Lower lobe of right lung (tissue), 2 donors: ENCODE results near the gene PDGFC. TPM values are rescaled to one million over a fixed set of nuclear protein-coding genes. Genes with fewer than 3 reads are reported as not detected.
A peak's percentile ranks its signal among the peaks of the same experiment; 100 is the strongest.

Source experiments
- ATAC-seq, 2 donors: fragments of 200-7000 bp; cut with Tn5 transposase; one replicate each; pipeline ENCODE4 v1.9.1; 2020 to 2022; ENCODE audit warnings: mild to moderate bottlenecking in 2 of 2, moderate library complexity in 2 of 2
- DNase-seq: peaks from one replicate; pipeline ENCODE4 v3.0.0-alpha.2; 2020
- H3K27ac ChIP-seq: fragments of 200-600 bp; one replicate; pipeline ENCODE4 v1.8.0; 2022
- H3K27me3 ChIP-seq: fragments of 200-600 bp; one replicate; pipeline ENCODE4 v1.8.0; 2022; ENCODE audit warnings: low read depth
- H3K36me3 ChIP-seq: fragments of 200-600 bp; one replicate; pipeline ENCODE4 v1.8.0; 2022; ENCODE audit warnings: mild to moderate bottlenecking
- H3K4me1 ChIP-seq: fragments of 200-600 bp; one replicate; pipeline ENCODE4 v1.8.0; 2022
- H3K4me3 ChIP-seq: fragments of 200-600 bp; one replicate; pipeline ENCODE4 v1.8.0; 2022; ENCODE audit warnings: mild to moderate bottlenecking
- H3K9me3 ChIP-seq: fragments of 200-600 bp; one replicate; pipeline ENCODE4 v1.8.0; 2022
- intact Hi-C: fragments of 100-400 bp; cut with DNase I; formaldehyde crosslinking; loops from one replicate; pipeline ENCODE4 v1.11.0; 2022
- total RNA-seq: library from RNA; stranded (reverse); fragmentation: NEBNext Ultra II Directional; extraction: Animal tissue kit (Norgen Biotek cat#: 25700); gene quantifications from one replicate; pipeline ENCODE4 v1.2.1, GENCODE V29; 2021
- TF ChIP-seq, protein P1 (sequence below): fragments of 200-600 bp; IDR thresholded peaks from one replicate; pipeline ENCODE4 v1.8.0; 2022; ENCODE audit warnings: antibody characterized with exemption, mild to moderate bottlenecking
- donor health status: DM: no; HTN: yes; CAD: no; lungs with severe emphysema.

Gene PDGFC
- total RNA-seq, 1 donor from 2014 or later: 30.6 TPM

- no peak for DNase-seq
- TF ChIP-seq, protein P1, sequence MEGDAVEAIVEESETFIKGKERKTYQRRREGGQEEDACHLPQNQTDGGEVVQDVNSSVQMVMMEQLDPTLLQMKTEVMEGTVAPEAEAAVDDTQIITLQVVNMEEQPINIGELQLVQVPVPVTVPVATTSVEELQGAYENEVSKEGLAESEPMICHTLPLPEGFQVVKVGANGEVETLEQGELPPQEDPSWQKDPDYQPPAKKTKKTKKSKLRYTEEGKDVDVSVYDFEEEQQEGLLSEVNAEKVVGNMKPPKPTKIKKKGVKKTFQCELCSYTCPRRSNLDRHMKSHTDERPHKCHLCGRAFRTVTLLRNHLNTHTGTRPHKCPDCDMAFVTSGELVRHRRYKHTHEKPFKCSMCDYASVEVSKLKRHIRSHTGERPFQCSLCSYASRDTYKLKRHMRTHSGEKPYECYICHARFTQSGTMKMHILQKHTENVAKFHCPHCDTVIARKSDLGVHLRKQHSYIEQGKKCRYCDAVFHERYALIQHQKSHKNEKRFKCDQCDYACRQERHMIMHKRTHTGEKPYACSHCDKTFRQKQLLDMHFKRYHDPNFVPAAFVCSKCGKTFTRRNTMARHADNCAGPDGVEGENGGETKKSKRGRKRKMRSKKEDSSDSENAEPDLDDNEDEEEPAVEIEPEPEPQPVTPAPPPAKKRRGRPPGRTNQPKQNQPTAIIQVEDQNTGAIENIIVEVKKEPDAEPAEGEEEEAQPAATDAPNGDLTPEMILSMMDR: no peak
- Histone ChIP-seq H3K4me3 (no peak overlapping the region), H3K4me1 (no peaks in the 10 kb centered on the region), H3K9me3 (no peaks in the 10 kb centered on the region), H3K36me3 (no peaks in the 10 kb centered on the region), H3K27me3 (no peaks in the 10 kb centered on the region), H3K27ac (no peak overlapping the region)
- intact Hi-C loops: no loop called here
- ATAC-seq: peak; percentile 30 to 62
Observed at GRCh38 chr4:157012781-157013180, 41.2 kb upstream of the PDGFC start.

- H3K4me1 ChIP-seq: no peaks in the 10 kb centered on the region
- TF ChIP-seq, protein P1: no peak
- intact Hi-C loops: no loop called here
- no peaks in the 10 kb centered on the region for H3K36me3 ChIP-seq
- H3K4me3 ChIP-seq: no peak overlapping the region
- no peak overlapping the region for H3K27ac ChIP-seq
- H3K27me3 ChIP-seq: no peaks in the 10 kb centered on the region
- DNase-seq (no peak), ATAC-seq (no peak)
- H3K9me3 ChIP-seq: no peaks in the 10 kb centered on the region
Observed at GRCh38 chr4:157012296-157012695, 40.7 kb upstream of the PDGFC start.

- H3K27ac ChIP-seq: no peak overlapping the region
- no peaks in the 10 kb centered on the region for H3K36me3 ChIP-seq
- TF ChIP-seq, protein P1: no peak
- H3K27me3 ChIP-seq: no peaks in the 10 kb centered on the region
- intact Hi-C loops: no loop called here
- H3K9me3 ChIP-seq: no peaks in the 10 kb centered on the region
- H3K4me3 ChIP-seq: no peak overlapping the region
- ATAC-seq (no peak), DNase-seq (no peak)
- H3K4me1 ChIP-seq: no peaks in the 10 kb centered on the region
Observed at GRCh38 chr4:157010630-157011029, 39.0 kb upstream of the PDGFC start.

DNA sequence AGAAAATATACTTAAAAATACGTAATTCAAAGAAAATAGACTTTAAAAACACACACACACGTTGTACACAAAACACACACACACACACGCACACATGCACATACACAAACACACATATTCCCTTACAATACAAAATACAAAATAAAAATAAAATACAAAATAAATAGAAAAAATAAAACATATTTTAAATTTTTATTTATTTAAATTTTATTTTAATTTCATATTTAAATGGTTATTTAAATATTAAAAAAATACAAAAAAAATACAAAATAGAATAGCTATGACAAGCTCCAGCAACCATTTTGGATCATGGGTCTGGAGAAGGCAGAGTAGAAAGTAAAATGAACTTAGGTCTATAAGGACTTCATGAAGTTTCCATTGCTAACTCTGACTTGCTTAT lies 34.2 kb upstream of the PDGFC start:
- no peaks in the 10 kb centered on the region for H3K4me1 ChIP-seq
- H3K36me3 ChIP-seq: no peaks in the 10 kb centered on the region
- TF ChIP-seq, protein P1: no peak
- H3K27ac ChIP-seq: no peak overlapping the region
- H3K9me3 ChIP-seq: no peaks in the 10 kb centered on the region
- no peaks in the 10 kb centered on the region for H3K27me3 ChIP-seq
- intact Hi-C loops: no loop called here
- ATAC-seq: no peak
- no peak overlapping the region for H3K4me3 ChIP-seq
- DNase-seq: no peak

GRCh38 chr4:157005193-157005592 lies 33.6 kb upstream of the PDGFC start:
- TF ChIP-seq, protein P1: no peak
- Histone ChIP-seq H3K27me3 (no peaks in the 10 kb centered on the region), H3K4me1 (no peaks in the 10 kb centered on the region), H3K27ac (peak overlapping the region; percentile 56), H3K36me3 (no peaks in the 10 kb centered on the region), H3K9me3 (no peaks in the 10 kb centered on the region), H3K4me3 (no peak overlapping the region)
- DNase-seq (no peak), ATAC-seq (peak in 1 of 2 donors; percentile 24)
- intact Hi-C loops: no loop called here
